Osteoblast (primary cell): Measurements from ENCODE around the gene MXRA7. TPM values are rescaled to one million over a fixed set of nuclear protein-coding genes. Genes with fewer than 3 reads are reported as not detected.
"Not testable (repeated sequence)": the region's sequence is repeated elsewhere in the genome, so short reads cannot be mapped to it uniquely, and the experiment has no call there.

ENCODE experiments used
- DNase-seq: peaks from one replicate; pipeline ENCODE4 v3.0.0; 2011; ENCODE audit warnings: low spot score, mixed read lengths; ENCODE audit not compliant: insufficient read length; ENCODE audit errors: missing footprints
- H2AFZ ChIP-seq: 2 replicates; pipeline ENCODE4 v1.6.0; 2011; ENCODE audit warnings: mild to moderate bottlenecking, low read length
- H3K27ac ChIP-seq: 2 replicates; pipeline ENCODE4 v1.5.1; 2011; ENCODE audit warnings: mild to moderate bottlenecking, low read depth, low read length, moderate library complexity
- H3K27me3 ChIP-seq: 2 replicates; pipeline ENCODE4 v1.6.0; 2012; ENCODE audit warnings: mild to moderate bottlenecking, control low read depth, inconsistent platforms, low read length, moderate library complexity; ENCODE audit not compliant: insufficient read depth
- H3K36me3 ChIP-seq: 2 replicates; pipeline ENCODE4 v1.5.1; 2011; ENCODE audit warnings: mild to moderate bottlenecking, low read length, control low read depth, moderate library complexity; ENCODE audit not compliant: insufficient read depth
- H3K4me1 ChIP-seq: 2 replicates; pipeline ENCODE4 v1.5.1; 2011; ENCODE audit warnings: mild to moderate bottlenecking, low read length, control low read depth, moderate library complexity; ENCODE audit not compliant: insufficient read depth
- H3K4me2 ChIP-seq: 2 replicates; pipeline ENCODE4 v1.6.0; 2011; ENCODE audit warnings: mild to moderate bottlenecking, low read length; ENCODE audit not compliant: insufficient read depth
- H3K4me3 ChIP-seq: fragments of 200-600 bp; sonication (generic); 3 replicates; pipeline ENCODE4 v1.5.1; 2012; ENCODE audit warnings: mild to moderate bottlenecking, low read length, inconsistent platforms; ENCODE audit not compliant: insufficient read depth
- H3K79me2 ChIP-seq: 2 replicates; pipeline ENCODE4 v1.6.0; 2012; ENCODE audit warnings: mild to moderate bottlenecking, low read length, control low read depth, inconsistent platforms; ENCODE audit not compliant: insufficient read depth
- H3K9me3 ChIP-seq: 2 replicates; pipeline ENCODE4 v1.5.1; 2011; ENCODE audit warnings: low read depth, low read length, control low read depth
- H4K20me1 ChIP-seq: 2 replicates; pipeline ENCODE4 v1.6.0; 2012; ENCODE audit warnings: mild to moderate bottlenecking, low read length, control low read depth; ENCODE audit not compliant: insufficient read depth
- total RNA-seq: library from RNA; depleted of rRNA; stranded (reverse); fragments of >200 nt; gene quantifications from 2 replicates; pipeline ENCODE4 v1.2.3, GENCODE V29; 2012
- TF ChIP-seq, protein P1 (sequence below): IDR thresholded peaks from 2 replicates; pipeline ENCODE4 v1.5.1; 2011; ENCODE audit warnings: mild to moderate bottlenecking, low read depth, low read length, moderate library complexity; ENCODE audit errors: extremely low read depth

MXRA7 gene
- total RNA-seq, 1 donor = 352 TPM

DNA sequence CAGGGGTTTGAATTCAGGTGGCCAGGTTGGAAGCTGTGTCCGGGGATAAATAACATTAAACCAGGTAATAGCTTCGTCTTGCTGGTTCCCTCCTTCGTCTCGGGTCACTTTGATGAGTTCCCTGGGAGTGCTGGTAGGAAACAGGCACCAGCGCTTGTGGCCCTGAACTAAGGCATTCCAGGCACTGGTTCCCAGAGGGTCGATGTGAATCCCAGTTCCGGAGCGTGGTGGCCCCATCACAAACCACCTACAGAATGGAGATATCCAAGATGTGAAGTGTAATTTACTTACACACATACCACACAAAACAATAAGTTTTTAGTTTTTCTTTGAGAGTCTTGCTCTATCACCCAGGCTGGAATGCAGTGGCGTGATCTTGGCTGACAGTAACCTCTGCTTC lies 13.0 kb upstream of the MXRA7 start:
- TF ChIP-seq, protein P1, sequence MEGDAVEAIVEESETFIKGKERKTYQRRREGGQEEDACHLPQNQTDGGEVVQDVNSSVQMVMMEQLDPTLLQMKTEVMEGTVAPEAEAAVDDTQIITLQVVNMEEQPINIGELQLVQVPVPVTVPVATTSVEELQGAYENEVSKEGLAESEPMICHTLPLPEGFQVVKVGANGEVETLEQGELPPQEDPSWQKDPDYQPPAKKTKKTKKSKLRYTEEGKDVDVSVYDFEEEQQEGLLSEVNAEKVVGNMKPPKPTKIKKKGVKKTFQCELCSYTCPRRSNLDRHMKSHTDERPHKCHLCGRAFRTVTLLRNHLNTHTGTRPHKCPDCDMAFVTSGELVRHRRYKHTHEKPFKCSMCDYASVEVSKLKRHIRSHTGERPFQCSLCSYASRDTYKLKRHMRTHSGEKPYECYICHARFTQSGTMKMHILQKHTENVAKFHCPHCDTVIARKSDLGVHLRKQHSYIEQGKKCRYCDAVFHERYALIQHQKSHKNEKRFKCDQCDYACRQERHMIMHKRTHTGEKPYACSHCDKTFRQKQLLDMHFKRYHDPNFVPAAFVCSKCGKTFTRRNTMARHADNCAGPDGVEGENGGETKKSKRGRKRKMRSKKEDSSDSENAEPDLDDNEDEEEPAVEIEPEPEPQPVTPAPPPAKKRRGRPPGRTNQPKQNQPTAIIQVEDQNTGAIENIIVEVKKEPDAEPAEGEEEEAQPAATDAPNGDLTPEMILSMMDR = no peak
- H3K4me3 ChIP-seq = peak overlapping the region; percentile 27
- H3K36me3 ChIP-seq = peaks cover 67% of the 10 kb centered on the region
- peaks cover 26% of the 10 kb centered on the region for H4K20me1 ChIP-seq
- peaks cover 81% of the 10 kb centered on the region for H3K79me2 ChIP-seq
- peak overlapping the region; percentile 35 for H3K27ac ChIP-seq
- H3K27me3 ChIP-seq = no peaks in the 10 kb centered on the region
- H3K4me1 ChIP-seq = peaks cover 25% of the 10 kb centered on the region
- DNase-seq = no peak
- peak overlapping the region; percentile 35 for H3K4me2 ChIP-seq
- H3K9me3 ChIP-seq = no peaks in the 10 kb centered on the region
- no peak overlapping the region for H2AFZ ChIP-seq

GRCh38 chr17:76722977-76723376 lies 12.2 kb upstream of the MXRA7 start:
- not testable (repeated sequence) for H3K4me3 ChIP-seq, H3K9me3 ChIP-seq, H2AFZ ChIP-seq, H3K4me2 ChIP-seq, H3K27me3 ChIP-seq
- Histone ChIP-seq H3K36me3 (peaks cover 75% of the 10 kb centered on the region), H3K79me2 (peaks cover 73% of the 10 kb centered on the region), H3K27ac (peak overlapping the region; percentile 8), H3K4me1 (peaks cover 23% of the 10 kb centered on the region), H4K20me1 (peaks cover 26% of the 10 kb centered on the region)
- DNase-seq = peak; percentile 36

DNA sequence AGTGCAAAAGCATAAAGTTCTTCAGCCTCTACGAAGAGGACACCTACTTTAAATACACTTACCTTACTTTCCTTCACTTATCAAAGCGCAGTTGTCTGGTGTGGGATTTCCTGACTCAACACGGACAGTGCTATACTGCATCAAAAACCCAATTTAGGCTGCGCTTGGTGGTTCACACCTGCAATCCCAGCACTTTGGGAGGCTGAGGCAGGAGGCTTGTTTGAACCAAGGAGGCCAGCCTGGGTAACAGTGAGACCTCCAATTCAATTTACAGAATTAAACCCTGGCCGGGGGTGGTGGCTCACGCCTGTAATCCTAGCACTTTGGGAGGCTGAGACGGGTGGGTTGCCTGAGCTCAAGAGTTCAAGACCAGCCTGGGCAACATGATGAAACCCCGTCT lies 11.5 kb upstream of the MXRA7 start:
- TF ChIP-seq, protein P1 = no peak
- Histone ChIP-seq H3K36me3 (peaks cover 81% of the 10 kb centered on the region), H3K4me1 (peaks cover 20% of the 10 kb centered on the region), H2AFZ (no peak overlapping the region), H3K79me2 (peaks cover 66% of the 10 kb centered on the region), H3K27ac (no peak overlapping the region), H3K4me3 (no peak overlapping the region), H3K4me2 (no peak overlapping the region), H4K20me1 (peaks cover 19% of the 10 kb centered on the region), H3K27me3 (no peaks in the 10 kb centered on the region), H3K9me3 (no peaks in the 10 kb centered on the region)
- no peak for DNase-seq

DNA sequence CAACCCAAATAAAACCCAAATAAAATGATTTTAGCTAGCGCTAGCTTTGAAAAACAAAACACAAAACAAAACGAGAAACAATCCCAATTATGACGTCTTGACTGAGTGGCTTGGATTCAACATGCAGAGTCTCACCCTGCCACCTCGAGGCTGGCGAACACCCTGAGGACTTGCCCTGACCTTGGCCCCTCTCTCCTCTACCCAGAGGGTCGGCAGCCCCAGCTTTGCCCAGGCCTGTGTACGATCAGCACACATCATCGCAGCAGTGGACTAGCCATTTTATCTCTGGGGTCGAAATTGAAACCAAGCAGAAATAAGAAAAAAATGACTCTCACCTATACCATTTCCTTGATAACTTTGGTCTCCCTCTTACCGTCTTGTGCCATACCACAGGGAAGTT lies 10.7 kb upstream of the MXRA7 start:
- Histone ChIP-seq H3K9me3 (no peaks in the 10 kb centered on the region), H3K27ac (no peak overlapping the region), H2AFZ (no peak overlapping the region), H4K20me1 (peaks cover 19% of the 10 kb centered on the region), H3K4me3 (no peak overlapping the region), H3K27me3 (no peaks in the 10 kb centered on the region), H3K36me3 (peaks cover 84% of the 10 kb centered on the region), H3K79me2 (peaks cover 60% of the 10 kb centered on the region), H3K4me1 (peaks cover 28% of the 10 kb centered on the region), H3K4me2 (no peak overlapping the region)
- TF ChIP-seq, protein P1 = no peak
- no peak for DNase-seq
